CD14-positive monocyte (primary cell): ENCODE measurements around the gene PLVAP. TPM values are rescaled to one million over a fixed set of nuclear protein-coding genes. Genes with fewer than 3 reads are reported as not detected.

Experiments used
- DNase-seq, 3 donors: peaks; one replicate each; pipeline ENCODE4 v3.0.0-alpha.2; 2011 to 2022
- H2AFZ ChIP-seq: 2 replicates; pipeline ENCODE4 v1.6.0; 2012; ENCODE audit warnings: mild to moderate bottlenecking, low read depth, low read length, inconsistent platforms; ENCODE audit not compliant: insufficient read depth, poor library complexity, severe bottlenecking
- H3K27ac ChIP-seq, 2 donors: 1 replicate in 1 of 2; 2 replicates in 1 of 2; pipeline ENCODE4 v1.5.1; 2012 to 2013; ENCODE audit warnings: low read length in 2 of 2, control low read depth in 1 of 2, inconsistent platforms in 1 of 2, low read depth in 1 of 2, mild to moderate bottlenecking in 1 of 2
- H3K27me3 ChIP-seq, 2 donors: one replicate each; pipeline versions ENCODE4 v1.6.0 to v1.6.1; 2011 to 2013; ENCODE audit warnings: low read length in 2 of 2; ENCODE audit not compliant: control insufficient read depth in 2 of 2, insufficient read depth in 2 of 2
- H3K36me3 ChIP-seq, 2 donors: replicated peaks in 1 of 2; 1 replicate in 1 of 2; 2 replicates in 1 of 2; pipeline versions ENCODE4 v1.5.1 to v1.6.1; 2012 to 2013; ENCODE audit warnings: low read length in 2 of 2, control low read depth in 1 of 2, inconsistent platforms in 1 of 2, mild to moderate bottlenecking in 1 of 2; ENCODE audit not compliant: insufficient read depth in 2 of 2, control insufficient read depth in 1 of 2
- H3K4me1 ChIP-seq, 2 donors: 1 replicate in 1 of 2; 2 replicates in 1 of 2; pipeline versions ENCODE4 v1.5.1 to v1.6.1; 2012 to 2013; ENCODE audit warnings: low read length in 2 of 2, control low read depth in 1 of 2, inconsistent platforms in 1 of 2, mild to moderate bottlenecking in 1 of 2, moderate library complexity in 1 of 2; ENCODE audit not compliant: insufficient read depth in 2 of 2, control insufficient read depth in 1 of 2
- H3K4me2 ChIP-seq: replicated peaks from 2 replicates; pipeline ENCODE3; 2012; ENCODE audit warnings: low read length, moderate library complexity, mild to moderate bottlenecking; ENCODE audit not compliant: poor library complexity, severe bottlenecking; ENCODE audit errors: extremely low read depth
- H3K4me3 ChIP-seq, 3 experiments: fragments of 200-600 bp in 1 of 3; sonication (generic) in 1 of 3; replicated peaks in 1 of 3; 1 replicate in 2 of 3; 2 replicates in 1 of 3; pipeline ENCODE4 v1.5.1; 2011 to 2013; ENCODE audit warnings: low read length in 3 of 3, mild to moderate bottlenecking in 3 of 3, control low read depth in 2 of 3, low read depth in 2 of 3, inconsistent platforms in 1 of 3, moderate library complexity in 1 of 3
- H3K79me2 ChIP-seq: 2 replicates; pipeline ENCODE4 v1.6.0; 2012; ENCODE audit warnings: mild to moderate bottlenecking, control low read depth, inconsistent platforms, low read length, moderate library complexity; ENCODE audit not compliant: insufficient read depth
- H3K9ac ChIP-seq: 2 replicates; pipeline ENCODE4 v1.6.0; 2017; ENCODE audit warnings: low read length, mild to moderate bottlenecking; ENCODE audit not compliant: insufficient read depth, poor library complexity, severe bottlenecking
- H3K9me3 ChIP-seq, 2 donors: replicated peaks in 1 of 2; 1 replicate in 1 of 2; 2 replicates in 1 of 2; pipeline versions ENCODE4 v1.5.1 to v1.6.1; 2012 to 2013; ENCODE audit warnings: low read length in 2 of 2, control low read depth in 1 of 2; ENCODE audit not compliant: control insufficient read depth in 1 of 2, insufficient read depth in 1 of 2
- H4K20me1 ChIP-seq: 2 replicates; pipeline ENCODE4 v1.6.0; 2012; ENCODE audit warnings: mild to moderate bottlenecking, low read length, control low read depth, moderate library complexity; ENCODE audit not compliant: insufficient read depth
- H3K27ac Mint-ChIP-seq, 7 donors: one replicate each; pipeline ENCODE4 v1.8.0; 2020; ENCODE audit warnings: mild to moderate bottlenecking in 7 of 7, mixed read lengths in 7 of 7, moderate library complexity in 6 of 7, inconsistent platforms in 2 of 7
- H3K27me3 Mint-ChIP-seq, 3 donors: one replicate each; pipeline ENCODE4 v1.8.0; 2021 to 2022; ENCODE audit warnings: low read depth in 3 of 3, mild to moderate bottlenecking in 3 of 3, mixed read lengths in 3 of 3, moderate library complexity in 3 of 3, inconsistent platforms in 1 of 3
- H3K36me3 Mint-ChIP-seq, 2 donors: one replicate each; pipeline ENCODE4 v1.8.0; 2020; ENCODE audit warnings: mixed read lengths in 2 of 2, inconsistent platforms in 1 of 2, mild to moderate bottlenecking in 1 of 2
- H3K4me1 Mint-ChIP-seq: one replicate; pipeline ENCODE4 v1.8.0; 2020; ENCODE audit warnings: mild to moderate bottlenecking, mixed read lengths
- H3K4me3 Mint-ChIP-seq, 2 donors: one replicate each; pipeline ENCODE4 v1.8.0; 2020; ENCODE audit warnings: mild to moderate bottlenecking in 2 of 2, mixed read lengths in 2 of 2, moderate library complexity in 1 of 2
- H3K9me3 Mint-ChIP-seq, 7 donors: one replicate each; pipeline ENCODE4 v1.8.0; 2020 to 2022; ENCODE audit warnings: mixed read lengths in 7 of 7, mild to moderate bottlenecking in 6 of 7, moderate library complexity in 6 of 7, inconsistent platforms in 2 of 7
- WGBS: methylation state at CpG from one replicate; pipeline ENCODE4 v1.1.5; 2013; ENCODE audit warnings: missing lambda C conversion rate; ENCODE audit not compliant: insufficient coverage; 5-methylcytosine and 5-hydroxymethylcytosine counted together
- intact Hi-C, 2 donors: fragments of 100-400 bp; cut with micrococcal nuclease; formaldehyde crosslinking; loops; one replicate each; pipeline versions ENCODE4 v1.15.0 to v1.15.1; 2023
- polyA plus RNA-seq, 3 donors: library from polyadenylated mRNA; depleted of rRNA in 1 of 3; unstranded in 2 of 3; stranded (reverse) in 1 of 3; fragments of 300-500 nt in 2 of 3; fragments of >200 nt in 1 of 3; fragmentation: Illumina TruSeq in 2 of 3; gene quantifications; 1 replicate in 2 of 3; 2 replicates in 1 of 3; pipeline ENCODE4 v1.2.3, GENCODE V29; 2012 to 2021
- TF ChIP-seq, protein P1 (sequence below): fragments of 200-600 bp; IDR thresholded peaks from one replicate; pipeline ENCODE4 v1.8.0; 2022; ENCODE audit warnings: antibody characterized with exemption, mild to moderate bottlenecking

PLVAP gene
- polyA plus RNA-seq, 3 donors: 0.08 to 0.81 TPM; not detected in 1

DNA sequence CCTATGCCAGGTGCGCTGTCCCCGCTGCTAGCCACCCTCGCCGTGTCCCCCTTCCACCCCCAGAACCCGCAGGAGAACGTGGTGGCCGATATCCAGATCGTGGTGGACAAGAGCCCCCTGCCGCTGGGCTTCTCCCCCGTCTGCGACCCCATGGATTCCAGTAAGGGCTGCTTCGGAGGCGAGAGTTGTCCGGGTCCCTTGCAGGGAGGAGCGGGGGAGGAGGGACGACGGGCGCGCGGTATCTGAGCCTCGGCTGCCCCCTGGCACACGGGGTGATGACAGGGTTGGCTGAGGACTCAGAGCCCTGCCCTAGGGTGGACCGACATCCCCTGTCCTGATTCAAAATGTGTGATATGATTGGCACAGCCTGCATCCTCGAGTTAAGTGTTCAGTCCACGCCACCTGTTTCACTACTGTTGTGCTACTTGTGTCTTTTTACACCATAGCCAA lies 43.4 kb upstream of the PLVAP start:
- no peaks in the 10 kb centered on the region for H3K79me2 ChIP-seq
- TF ChIP-seq, protein P1, sequence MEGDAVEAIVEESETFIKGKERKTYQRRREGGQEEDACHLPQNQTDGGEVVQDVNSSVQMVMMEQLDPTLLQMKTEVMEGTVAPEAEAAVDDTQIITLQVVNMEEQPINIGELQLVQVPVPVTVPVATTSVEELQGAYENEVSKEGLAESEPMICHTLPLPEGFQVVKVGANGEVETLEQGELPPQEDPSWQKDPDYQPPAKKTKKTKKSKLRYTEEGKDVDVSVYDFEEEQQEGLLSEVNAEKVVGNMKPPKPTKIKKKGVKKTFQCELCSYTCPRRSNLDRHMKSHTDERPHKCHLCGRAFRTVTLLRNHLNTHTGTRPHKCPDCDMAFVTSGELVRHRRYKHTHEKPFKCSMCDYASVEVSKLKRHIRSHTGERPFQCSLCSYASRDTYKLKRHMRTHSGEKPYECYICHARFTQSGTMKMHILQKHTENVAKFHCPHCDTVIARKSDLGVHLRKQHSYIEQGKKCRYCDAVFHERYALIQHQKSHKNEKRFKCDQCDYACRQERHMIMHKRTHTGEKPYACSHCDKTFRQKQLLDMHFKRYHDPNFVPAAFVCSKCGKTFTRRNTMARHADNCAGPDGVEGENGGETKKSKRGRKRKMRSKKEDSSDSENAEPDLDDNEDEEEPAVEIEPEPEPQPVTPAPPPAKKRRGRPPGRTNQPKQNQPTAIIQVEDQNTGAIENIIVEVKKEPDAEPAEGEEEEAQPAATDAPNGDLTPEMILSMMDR: peak; percentile 12
- H3K4me3 Mint-ChIP-seq: peak overlapping the region; percentile 81 to 92

DNA sequence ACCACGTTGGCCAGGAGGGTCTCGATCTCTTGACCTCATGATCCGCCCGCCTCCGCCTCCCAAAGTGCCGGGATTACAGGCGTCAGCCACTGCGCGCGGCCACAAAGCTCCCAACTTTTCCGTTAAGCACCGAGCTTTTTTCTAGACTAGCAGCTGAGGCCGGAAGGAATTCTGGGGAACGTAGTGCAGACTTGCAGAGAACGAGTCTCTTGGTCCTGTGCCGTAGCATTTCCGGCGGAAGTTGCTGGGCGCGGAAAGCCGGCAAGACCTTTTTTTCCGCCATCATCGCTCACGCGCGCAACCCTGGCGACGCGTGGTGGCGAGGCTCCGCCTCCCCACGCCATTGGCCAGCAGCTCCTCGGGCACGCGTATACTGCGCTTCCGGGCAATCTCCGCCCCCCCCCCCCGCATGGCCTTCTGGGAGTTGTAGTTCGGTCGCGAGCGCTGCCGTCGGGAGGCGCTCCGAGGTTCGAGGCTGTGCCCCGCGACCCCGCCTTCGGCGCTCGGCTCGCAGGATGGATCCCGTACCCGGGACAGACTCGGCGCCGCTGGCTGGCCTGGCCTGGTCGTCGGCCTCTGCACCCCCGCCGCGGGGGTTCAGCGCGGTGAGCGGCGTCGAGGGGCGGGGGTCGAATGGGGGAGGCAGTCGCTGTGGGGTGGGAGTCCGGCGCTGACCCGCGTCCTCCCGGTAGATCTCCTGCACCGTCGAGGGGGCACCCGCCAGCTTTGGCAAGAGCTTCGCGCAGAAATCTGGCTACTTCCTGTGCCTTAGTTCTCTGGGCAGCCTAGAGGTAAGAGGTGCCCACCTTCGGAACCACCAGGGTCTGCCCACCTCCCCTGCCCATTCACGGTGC lies 42.7 kb upstream of the PLVAP start, which contains the start of gene MVB12A:
TSS of gene MVB12A (plus strand) at position 427 of the 854 bp plus-strand sequence. CDS start at position 516, 89 bp downstream.
- Mint-ChIP-seq H3K27me3 (peaks cover 0 to 2% (median 0%) of the 10 kb centered on the region in 3 donors), H3K4me3 (peak within 1 kb of the TSS; percentile 81 to 94), H3K36me3 (peaks cover 31 to 49% of the 10 kb centered on the region in 2 donors), H3K4me1 (peaks cover 23% of the 10 kb centered on the region), H3K27ac (peak within 1 kb of the TSS; percentile 83 to 97 (median 94)), H3K9me3 (no peaks in the 10 kb centered on the region)
- Histone ChIP-seq H3K4me2 (peak within 1 kb of the TSS; percentile 94), H3K9me3 (no peaks in the 10 kb centered on the region), H3K79me2 (no peaks in the 10 kb centered on the region), H3K4me1 (peaks cover 15 to 26% of the 10 kb centered on the region in 2 donors), H2AFZ (peak within 1 kb of the TSS; percentile 99), H3K36me3 (peaks cover 11 to 35% of the 10 kb centered on the region in 2 donors), H3K27me3 (no peaks in the 10 kb centered on the region), H3K27ac (peak within 1 kb of the TSS; percentile 59 to 83), H4K20me1 (no peaks in the 10 kb centered on the region), H3K4me3 (peak within 1 kb of the TSS; percentile 65 to 83 (median 76)), H3K9ac (peak within 1 kb of the TSS; percentile 79)
- peak; percentile 96 to 99 (median 97) for DNase-seq
- TF ChIP-seq, protein P1: no peak
- intact Hi-C loops: loop anchor here (2.0 to 5.0 kb wide), 3 partner anchors 13 to 1497 kb away; partner anchors contain the start of genes BST2 (in 1 of the 2), COPE (in 1 of the 2) and DDX49 (in 1 of the 2)
- WGBS: under 1% methylated on average over 85 of the region's 85 CpGs

More for the DNA sequence above, 43.4 kb upstream of the PLVAP start:
- H3K9me3 ChIP-seq: no peaks in the 10 kb centered on the region
- 3% methylated on average over 24 of the region's 25 CpGs for WGBS
- peaks cover 0 to 2% (median 0%) of the 10 kb centered on the region in 3 donors for H3K27me3 Mint-ChIP-seq
- H4K20me1 ChIP-seq: no peaks in the 10 kb centered on the region
- H3K27ac Mint-ChIP-seq: peak overlapping the region in 6 of 7 donors; percentile 40 to 84 (median 79)
- H3K27ac ChIP-seq: peak overlapping the region in 1 of 2 donors; percentile 83
- H3K9me3 Mint-ChIP-seq: no peaks in the 10 kb centered on the region
- intact Hi-C loops: loop anchor here in 1 of 2 donors (2.0 kb wide), 1 partner anchor 14 kb away; no protein-coding TSS in a partner anchor
- H3K4me3 ChIP-seq: peak overlapping the region; percentile 65 to 83 (median 76)
- DNase-seq: peak in 1 of 3 donors; percentile 31
- H2AFZ ChIP-seq: peak overlapping the region; percentile 99
- peak overlapping the region; percentile 79 for H3K9ac ChIP-seq
- H3K4me2 ChIP-seq: peak overlapping the region; percentile 94
- peaks cover 24% of the 10 kb centered on the region for H3K4me1 Mint-ChIP-seq
- H3K36me3 Mint-ChIP-seq: peaks cover 25 to 43% of the 10 kb centered on the region in 2 donors
- no peaks in the 10 kb centered on the region for H3K27me3 ChIP-seq
- H3K36me3 ChIP-seq: peaks cover 8 to 28% of the 10 kb centered on the region in 2 donors
- peaks cover 15 to 29% of the 10 kb centered on the region in 2 donors for H3K4me1 ChIP-seq
